ENCODE results near the gene CD74.
A peak's percentile ranks its signal among the peaks of the same experiment; 100 is the strongest.

The CD74 gene

DNA sequence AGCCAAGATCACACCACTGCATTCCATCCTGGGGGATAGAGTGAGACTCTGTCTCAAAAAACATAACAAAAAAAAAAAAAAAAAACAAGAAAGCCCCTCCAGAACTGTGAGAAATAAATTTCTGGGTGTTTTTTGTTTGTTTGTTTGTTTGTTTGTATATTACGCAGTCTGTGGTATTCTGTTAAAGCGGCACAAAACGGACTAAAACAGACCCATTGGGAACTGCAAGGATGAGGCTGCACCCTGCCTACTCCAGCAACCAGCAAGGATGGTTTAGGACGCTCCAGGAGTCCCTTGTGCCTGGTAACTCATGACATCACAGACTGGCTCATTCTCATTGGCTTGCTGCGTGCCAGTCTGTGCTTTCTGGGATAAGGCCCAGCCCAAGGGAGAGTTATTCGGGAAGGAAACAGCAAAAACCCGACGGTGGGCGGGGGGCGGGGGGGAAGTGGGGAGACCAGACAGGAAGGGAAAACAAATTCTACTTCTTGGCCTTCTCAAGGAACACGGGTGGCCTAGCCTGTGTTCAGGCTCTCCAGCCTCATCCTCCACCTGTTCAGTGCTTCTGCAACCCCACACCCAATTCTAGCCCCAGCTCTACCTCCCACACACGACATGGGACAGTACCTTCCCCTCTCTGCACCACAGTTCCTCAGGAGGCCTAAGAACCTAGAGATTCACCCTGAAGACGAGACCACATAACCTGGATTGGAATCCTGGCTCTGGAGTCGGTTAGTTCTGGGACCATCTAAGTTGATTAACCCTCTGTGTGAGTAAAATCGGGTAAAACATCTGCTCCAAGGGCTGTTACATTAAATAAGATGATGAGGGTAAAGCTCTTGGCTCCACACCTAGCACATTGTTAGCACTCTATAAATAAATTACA, 2.8 kb downstream of the CD74 start:
- peak; percentile 96 for DNase-seq (ENCODE audit: low spot score)

DNA sequence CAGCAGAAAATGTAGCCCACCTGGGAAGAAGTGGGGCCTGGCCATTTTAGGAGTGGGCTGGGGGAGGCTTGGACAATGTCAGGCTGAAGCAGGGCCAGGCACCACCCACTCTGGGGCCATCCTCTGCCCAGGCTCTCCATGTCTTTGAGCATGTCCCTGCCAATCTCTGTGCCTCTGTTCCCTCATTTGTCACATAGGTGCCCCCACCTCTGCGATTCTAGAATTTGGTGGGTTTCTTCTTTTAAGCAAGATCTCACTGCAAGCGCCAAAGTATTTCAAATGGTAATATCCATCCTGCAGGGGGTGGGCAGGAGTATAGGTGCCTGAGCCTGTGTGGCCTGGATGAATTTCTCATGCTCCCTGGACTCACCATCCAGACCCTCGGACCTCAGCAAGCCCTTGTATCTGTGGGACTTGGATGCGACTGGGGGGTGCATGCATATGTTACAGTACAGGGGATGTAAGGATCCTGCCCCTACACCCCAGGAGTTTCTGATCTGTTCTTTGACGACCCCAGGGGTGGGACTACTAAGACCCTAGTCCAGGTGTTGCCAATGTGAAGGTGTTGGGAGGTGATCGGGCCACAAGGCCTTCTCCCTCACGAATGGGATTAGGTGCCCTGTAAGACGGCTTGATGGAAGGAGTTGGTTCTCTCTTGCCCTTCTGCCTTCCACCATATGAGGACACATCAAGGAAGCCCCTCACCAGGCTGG, 4.3 kb downstream of the CD74 start:
- DNase-seq (ENCODE audit: low spot score), result no peak

DNA sequence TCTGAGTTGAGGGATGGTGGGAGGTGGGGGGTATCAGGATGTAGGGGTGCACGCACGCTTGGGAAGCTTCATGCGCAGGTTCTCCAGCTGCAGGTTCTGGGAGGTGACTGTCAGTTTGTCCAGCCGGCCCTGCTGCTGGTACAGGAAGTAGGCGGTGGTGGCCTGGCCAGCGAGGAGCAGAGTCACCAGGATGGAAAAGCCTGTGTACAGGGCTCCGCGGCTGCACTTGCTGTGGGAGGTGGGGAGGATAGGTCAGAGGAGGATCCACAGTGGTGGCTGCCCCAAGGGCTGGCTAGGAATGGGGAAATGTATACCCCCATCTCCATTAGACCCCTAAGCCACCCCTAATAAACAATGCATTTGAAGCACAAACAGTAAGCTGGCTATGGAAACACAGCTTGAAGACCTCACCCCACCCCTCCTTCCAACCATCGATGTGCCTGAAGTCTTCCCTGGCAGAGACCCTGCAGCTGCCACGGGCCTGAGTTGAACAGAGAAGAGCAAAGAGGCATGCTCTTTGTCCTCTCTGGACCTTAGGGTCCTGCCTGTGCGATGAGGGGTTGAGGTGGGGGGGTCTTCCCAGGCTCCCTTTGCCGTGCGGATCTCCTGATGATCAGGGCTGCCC, 5.5 kb downstream of the CD74 start:
- no peak for DNase-seq (ENCODE audit: low spot score)

DNA sequence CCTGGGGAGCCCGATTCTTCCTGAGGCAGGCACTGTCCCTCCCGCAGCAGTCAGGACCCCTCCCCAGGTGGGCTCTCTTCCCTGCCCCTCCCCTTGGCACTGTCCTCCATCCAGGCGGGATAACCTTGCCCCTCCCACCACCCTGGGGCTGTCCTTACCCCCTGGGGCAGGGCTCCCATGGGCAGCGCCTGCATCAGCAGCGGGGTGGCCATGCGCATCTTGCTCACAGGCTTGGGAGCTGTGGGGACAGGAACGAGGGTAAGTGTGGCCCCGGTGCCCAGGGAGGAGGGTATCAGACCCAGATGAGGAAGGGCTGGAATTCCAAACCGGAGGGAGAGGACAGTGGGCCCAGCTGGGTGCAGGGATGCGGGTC, 6.0 kb downstream of the CD74 start:
- DNase-seq (ENCODE audit: low spot score), result no peak

DNA sequence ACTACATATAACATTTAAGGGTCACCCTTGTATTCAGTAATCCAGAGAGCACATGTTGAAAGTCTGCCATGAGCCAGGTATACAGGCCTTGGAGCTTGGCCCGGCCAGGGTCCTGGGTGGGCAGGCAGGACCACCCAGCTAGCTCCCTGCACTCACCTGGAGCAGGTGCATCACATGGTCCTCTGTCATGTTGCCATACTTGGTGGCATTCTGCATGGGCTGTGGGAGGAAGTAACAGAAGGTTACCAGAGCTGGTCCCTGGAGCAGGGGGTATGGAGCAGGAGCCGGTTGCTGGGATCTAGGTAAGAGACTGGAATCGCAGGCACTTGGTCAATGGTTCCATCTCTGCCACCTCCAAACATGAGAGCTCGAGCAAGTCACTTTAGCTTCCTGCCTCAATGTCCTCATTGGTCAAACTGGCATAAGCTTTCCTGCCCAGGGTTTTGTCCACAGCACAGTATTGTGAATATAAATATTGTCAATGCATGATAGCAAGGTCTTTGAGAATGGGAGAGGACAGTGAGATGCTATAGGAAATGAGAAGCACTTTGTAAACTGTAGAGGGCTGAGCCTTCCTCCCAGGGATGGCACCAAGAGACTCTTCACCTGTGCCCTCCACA, 6.5 kb downstream of the CD74 start:
- DNase-seq (ENCODE audit: low spot score), result no peak

DNA sequence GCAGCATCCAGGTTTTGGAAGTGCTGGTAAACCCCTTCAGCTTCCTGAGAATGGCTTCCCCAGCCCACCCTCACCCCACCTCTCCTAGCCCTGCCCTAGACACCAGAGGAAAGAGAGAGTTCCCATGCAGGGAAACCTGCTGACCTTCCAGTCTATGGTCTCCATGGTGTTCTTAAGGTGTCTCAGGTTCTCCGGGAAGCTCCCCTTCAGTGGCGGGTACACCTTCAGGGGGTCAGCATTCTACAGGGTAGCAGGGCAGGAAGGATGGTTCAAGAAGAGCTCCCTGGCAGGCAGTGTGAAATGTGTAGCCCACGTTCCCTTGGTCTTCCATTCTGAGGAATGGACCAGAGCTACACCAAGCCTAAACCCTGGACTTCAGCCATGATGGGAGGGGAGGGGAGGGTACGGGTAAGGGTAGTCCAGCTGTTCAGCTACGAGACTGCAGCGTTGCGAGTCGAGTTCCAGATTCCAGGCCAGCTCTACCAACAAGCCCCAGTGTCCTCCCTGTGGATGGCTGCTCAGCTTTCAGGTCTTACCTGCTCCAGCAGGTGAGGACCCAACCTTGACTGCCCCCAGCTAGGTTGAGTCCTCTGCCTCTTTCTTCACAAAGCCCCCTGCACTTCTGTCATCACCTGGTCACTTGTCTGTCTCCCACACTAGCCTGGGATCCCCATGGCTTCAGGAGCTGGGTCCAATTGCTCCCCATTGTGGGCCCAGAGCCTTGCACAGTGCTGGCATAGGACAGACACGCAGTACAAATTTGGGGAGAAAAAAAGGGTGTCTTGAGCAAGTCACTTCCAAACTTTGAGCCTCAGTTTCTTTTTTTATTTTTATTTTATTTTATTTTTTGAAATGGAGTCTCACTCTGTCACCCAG, 7.5 kb downstream of the CD74 start:
- DNase-seq (ENCODE audit: low spot score), result no peak

DNA sequence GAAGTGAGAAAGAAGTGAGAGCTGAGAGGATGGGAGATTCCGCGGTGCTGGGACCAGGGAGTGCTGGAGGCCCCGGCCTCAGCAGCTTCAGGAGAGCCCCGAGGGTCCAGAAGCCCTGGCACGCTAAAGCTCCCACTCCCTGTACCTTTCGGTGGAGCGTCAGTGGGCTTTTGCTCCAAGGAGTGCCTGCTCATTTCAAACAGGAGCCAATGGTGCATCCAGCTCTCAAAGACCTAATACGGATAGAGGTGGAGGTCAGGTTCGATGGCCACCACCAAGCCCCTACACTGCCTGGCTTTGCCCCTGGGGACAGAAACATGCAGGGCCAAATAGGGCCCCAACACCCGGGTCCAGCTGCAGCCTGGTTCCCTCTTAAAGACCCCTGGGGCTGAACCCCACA, 8.2 kb downstream of the CD74 start:
- no peak for DNase-seq (ENCODE audit: low spot score)

DNA sequence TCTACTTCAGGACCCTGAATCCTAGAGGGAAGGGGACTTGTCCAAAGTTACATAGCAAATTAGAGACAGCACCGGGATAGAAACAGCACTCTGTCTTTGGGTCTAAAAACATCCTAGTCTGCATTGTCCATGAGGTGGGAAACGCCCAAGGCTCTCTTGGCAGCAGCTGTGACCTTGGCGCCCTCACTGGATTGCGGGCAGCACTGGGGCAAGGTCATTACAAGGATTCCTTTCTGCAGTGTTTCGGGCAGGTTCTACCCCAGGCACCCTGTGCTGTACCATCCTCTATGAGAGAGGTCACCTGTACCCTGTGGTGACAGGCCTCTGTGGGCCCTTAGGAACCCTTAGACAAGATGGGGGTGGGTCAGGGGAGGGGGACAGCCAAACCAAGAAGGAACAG, 8.6 kb downstream of the CD74 start:
- no peak for DNase-seq (ENCODE audit: low spot score)

DNA sequence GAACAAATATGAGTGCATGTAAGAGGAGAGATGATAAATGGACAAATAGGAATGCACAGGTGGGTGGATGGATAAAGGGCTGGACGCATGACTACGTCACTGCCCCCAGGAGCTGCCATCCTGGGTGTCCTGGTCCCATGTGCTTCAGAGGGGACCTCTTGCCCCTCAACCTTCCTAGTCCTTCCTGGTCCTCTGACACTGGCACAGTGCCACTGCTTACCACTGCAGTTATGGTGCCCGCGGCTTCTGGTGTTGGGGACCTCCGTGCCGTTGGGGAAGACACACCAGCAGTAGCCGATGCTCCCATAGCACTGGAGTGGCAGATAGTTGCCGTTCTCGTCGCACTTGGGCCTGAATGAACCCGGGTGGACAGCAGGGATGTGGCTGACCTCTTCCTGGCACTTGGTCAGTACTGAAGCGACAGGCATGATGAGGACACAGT, 9.8 kb downstream of the CD74 start:
- DNase-seq (ENCODE audit: low spot score), result no peak

DNA sequence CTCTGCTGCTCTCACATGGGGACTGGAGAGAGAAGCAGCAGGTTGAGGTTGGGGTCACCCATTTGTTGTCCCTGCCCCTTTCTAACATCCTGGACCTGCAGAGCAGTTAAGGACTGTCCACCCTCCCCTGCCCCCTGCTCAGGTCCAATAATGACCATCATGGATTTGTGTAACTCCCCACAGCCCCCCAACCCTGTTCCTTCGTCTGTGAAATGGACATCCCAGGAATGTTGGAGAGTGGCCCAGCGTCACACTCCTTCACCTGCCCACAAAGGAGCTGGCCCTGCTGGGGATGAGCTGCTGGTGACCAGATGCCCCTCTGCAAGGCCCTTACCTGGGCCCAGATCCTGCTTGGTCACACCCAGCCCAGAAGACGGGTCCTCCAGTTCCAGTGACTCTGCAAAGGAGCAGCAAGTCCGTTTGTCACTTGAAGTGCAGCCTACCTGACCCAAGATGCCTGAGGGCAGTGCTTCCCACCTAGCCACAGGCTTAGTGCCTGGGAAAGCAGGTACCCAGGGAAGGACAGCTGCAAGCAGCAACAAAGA, 10.4 kb downstream of the CD74 start:
- DNase-seq (ENCODE audit: low spot score), result no peak

DNA sequence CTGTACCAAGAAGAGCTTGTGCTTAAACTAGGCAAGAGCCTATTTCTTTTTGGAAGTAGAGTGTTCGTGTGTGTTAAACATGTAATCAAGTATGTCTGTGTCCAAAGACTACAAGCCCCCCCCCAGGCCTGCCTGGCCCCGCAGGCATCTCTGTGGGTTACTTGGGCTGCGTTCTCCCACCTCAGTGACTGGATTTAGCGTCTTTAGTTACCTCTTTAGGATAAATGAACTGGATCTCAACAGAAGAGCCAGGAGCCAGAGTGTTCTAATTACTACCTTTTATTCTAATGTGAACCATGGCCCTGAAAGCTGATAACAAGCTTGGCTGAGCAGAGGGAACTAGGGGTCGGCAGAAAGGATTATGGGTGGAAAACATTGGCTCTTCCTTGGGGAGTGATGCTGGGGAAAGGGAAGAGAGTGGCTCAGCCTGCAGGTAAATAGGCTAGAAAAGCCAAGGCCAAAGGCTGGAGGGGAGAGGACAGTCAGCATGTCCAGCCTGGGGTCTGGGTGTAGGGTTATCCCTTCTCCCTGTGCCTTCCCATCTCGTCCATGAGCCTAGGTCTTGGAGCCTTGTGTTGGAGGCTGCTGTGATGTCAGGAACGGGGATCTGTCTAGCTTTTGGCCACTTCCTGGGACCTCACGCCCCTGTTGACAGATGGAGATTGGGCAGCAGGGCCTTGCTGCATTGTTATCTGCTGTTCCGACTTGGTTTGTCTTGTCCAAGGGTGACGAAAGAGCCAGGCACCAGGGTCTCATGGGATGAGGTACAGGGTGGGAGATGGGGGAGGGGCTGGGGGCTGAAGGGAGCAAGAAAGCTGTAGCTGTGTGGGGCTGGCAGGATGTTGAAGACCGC, 11.1 kb downstream of the CD74 start:
- DNase-seq (ENCODE audit: low spot score), result no peak

DNA sequence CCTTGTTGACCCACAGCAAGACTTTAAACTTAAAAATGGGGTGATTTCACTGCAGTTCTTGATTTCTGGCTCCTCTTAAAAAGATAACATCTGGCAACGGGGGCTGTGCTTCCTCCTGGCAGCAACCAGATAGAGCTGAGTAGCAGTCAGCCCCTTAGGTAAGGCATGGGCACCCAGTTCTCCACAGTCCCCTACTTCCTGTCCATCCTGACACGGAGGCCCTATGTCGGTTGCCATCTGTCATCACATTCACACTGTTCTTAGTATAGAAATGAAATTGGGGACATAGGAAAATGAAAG, 11.7 kb downstream of the CD74 start:
- no peak for DNase-seq (ENCODE audit: low spot score)

DNA sequence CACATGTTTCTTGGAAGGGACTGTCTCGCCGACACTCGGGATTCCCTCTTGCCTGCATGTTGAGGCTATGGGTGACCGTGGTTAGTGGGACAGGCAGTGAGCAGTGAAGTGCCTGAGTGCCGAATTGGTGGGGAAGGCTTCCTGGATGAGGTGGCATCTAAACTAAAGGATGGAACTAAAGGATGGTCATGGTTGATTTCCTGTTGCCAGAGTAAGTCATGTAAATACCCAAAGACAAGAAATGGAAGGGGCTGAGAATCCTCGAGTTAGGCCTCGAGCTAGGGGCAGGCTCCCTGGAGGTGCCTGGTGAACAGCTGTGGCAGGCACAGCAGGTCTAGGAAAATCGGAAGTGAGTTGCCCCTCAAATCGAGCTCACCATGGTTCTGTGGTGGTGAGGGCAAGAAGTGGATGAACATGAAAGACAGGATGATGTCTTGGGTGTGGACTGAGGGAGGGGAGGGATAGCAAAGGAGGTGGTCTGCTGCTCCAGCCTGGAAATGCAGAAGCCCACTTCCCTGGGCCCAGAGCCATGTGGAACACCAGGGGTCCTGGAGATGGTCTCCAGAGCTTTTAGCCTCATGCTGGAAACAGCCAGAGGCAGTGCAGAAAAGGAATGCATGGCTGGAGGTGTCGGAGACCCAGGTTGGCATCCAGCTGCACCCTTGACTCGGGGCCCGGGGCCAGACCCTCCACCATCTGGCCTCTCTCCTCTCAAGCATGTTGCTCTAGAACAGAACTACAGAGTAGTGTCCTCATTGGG, 12.2 kb downstream of the CD74 start:
- DNase-seq (ENCODE audit: low spot score), result no peak

DNA sequence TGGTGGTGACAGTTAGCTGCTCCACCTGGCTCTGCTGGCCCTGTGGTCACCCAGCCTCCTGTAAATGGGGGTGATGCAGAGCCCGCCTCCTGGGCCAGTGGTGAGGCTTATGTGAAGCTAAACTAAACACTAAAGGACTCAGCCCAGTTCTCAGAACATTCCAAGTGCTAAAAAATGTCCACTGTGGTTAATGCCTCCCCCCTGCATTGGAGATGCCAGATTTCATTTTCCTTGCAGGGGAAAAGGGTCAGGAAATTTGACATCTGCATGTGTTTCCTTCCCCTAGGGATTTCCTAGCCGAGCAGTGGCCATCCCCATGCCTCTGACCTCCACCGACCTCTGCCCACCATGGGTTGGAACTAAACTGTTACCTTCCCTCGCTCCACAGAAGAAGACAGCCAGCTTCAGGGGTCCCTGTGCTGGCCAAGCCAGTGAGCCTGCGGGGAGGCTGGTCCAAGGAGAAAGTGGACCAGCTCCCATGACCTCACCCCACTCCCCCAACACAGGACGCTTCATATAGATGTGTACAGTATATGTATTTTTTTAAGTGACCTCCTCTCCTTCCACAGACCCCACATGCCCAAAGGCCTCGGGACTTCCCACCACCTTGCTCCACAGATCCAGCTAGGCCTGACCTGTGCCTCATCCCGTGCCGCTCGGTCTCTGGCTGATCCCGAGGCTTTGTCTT, 13.0 kb downstream of the CD74 start:
- DNase-seq (ENCODE audit: low spot score), result no peak

DNA sequence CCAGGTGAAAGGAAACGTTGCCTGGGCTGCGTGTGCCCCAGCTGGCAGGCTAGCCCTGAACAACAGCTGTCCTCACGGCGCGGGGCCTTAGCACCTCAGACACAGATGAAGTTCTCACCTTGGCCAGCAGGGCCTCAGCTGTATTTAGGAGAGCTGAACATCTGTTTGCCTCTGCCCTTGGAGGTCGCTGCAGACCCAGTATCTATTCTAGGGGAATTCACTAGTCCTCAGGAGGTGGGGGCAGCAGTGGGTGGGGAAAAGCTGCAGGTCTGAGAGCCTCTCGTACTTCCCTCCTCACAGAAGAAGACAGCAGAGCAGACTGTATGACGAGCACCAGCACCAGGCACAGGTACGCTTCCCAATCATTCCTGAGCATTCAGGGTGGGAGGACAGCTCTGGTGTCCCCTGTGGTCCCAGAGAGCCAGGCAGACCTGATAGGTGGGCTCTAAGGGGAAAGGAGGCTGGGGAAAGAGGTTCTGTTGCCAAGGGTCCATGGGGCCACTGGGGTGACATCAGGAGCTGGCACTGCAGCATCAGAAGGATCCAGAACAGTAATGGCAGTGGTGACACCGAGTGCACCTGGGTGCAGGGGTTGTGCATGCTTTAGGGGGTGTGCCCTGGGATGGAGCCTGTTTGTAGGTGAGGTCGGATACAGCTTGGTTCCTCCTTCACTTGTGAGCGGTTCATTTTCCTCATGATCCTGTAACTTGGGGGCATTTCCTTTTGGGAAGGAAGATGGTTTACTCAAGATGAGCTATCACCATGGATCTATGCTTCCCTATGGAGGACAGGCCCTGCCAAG, 13.8 kb downstream of the CD74 start:
- peak; percentile 59 for DNase-seq (ENCODE audit: low spot score)

DNA sequence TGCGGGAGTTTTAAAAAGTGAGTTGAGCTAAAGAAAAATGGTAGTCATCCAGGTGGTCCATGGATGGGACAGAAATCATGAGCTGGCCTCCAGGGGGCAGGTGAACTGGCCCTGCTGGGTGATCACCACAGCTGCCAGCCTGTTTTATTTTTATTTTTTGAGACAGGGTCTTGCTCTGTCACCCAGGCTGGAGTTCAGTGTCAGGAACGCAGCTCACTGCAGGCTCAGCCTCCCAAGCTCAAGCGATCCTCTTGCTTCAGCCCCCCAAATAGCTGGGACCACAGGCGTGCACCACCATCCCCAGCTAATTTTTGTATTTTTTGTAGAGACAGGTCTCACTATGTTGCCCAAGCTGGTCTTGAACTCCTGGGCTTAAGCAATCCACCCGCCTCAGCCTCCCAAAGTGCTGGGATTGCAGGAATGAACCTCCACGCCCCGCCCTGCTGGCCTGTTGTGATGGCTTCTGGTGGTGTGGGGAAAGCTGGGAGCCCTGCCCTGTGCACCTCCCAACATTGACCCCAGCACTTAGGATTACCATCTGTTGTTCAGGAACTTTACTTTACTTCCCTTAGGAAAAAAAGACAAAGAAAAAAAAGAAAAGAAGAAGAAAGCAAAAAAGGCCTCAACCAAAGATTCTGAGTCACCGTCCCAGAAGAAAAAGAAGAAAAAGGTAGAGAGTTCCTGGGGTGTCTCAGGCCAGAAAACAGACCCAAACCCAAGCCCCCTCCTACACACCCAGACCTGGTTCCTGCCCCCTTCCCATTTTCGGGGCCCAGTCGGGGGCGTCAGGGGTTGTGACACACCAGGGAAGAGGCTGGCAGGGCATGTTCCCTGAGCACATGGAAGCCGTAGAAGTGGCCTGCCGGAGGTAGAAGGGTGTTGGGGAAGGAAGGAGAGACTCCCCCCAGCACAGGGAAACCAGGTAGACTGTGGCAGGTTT, 14.7 kb downstream of the CD74 start:
- DNase-seq (ENCODE audit: low spot score), result no peak

DNA sequence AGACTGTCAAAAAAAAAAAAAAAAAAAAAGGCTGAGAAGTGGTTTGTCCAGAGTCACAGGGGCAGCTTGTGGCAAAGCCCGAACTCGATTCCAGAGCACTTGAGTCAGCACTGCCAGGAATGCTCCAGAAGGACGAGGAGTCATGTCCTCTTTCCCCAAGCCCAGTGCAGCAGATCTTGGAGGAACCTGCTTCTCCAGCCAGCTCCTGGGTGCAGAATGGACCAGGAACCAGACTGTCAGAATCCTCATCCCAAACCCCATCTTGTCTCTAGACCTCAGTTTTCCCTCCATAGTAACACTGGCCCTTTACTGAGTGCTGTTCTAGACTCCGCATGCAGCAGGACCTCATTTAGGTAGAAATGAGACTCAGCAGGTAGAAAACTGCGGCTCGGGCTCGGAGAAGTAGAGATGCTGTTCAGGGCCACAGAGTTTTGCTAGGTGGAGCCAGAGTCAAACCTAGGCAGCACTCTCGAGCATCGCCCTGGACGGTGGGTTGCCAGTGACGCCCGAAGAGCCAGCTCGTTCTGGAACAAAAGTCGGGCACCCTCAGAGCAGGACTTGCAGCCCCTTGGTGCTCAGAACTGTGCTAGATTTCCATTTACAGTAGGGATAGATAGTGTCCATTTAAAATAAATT, 15.4 kb downstream of the CD74 start:
- no peak for DNase-seq (ENCODE audit: low spot score)

All from iPS-NIHi11 (cell line).